Ovary (tissue), 9 donors: ENCODE data around the gene SAMM50. TPM values are rescaled to one million over a fixed set of nuclear protein-coding genes. Genes with fewer than 3 reads are reported as not detected.

Source experiments
- DNase-seq, 5 donors: peaks; one replicate each; pipeline ENCODE4 v3.0.0-alpha.2; 2019 to 2020
- H3K27ac ChIP-seq, 2 donors: fragments of 200-600 bp; one replicate each; pipeline versions ENCODE4 v1.5.1 to v1.8.0; 2019 to 2022
- H3K27me3 ChIP-seq: fragments of 200-600 bp; one replicate; pipeline ENCODE4 v1.8.0; 2022
- H3K36me3 ChIP-seq: fragments of 200-600 bp; sonication (generic); one replicate; pipeline ENCODE4 v1.5.1; 2019
- H3K4me1 ChIP-seq: one replicate; pipeline ENCODE4 v1.8.1; 2013; ENCODE audit warnings: mild to moderate bottlenecking, moderate library complexity; ENCODE audit not compliant: insufficient read depth
- H3K4me3 ChIP-seq: fragments of 200-600 bp; sonication (generic); one replicate; pipeline ENCODE4 v1.5.1; 2017
- H3K9me3 ChIP-seq, 2 donors: fragments of 200-600 bp in 1 of 2; sonication (generic) in 1 of 2; one replicate each; pipeline versions ENCODE4 v1.5.1 to v1.8.1; 2013 to 2019; ENCODE audit warnings: mild to moderate bottlenecking in 1 of 2, moderate library complexity in 1 of 2
- EP300 ChIP-seq: sonication (generic); formaldehyde crosslinking; IDR thresholded peaks from one replicate; pipeline ENCODE4 v1.6.1; 2017; ENCODE audit warnings: antibody characterized with exemption
- POLR2A ChIP-seq: fragments of 450-650 bp; IDR thresholded peaks from one replicate; pipeline ENCODE4 v1.6.1; 2017; ENCODE audit warnings: antibody characterized with exemption, mild to moderate bottlenecking, moderate library complexity
- WGBS, 3 donors: extraction: QIAGEN DNeasy Blood & Tissue Kit in 1 of 3; methylation state at CpG; one replicate each; pipeline versions ENCODE4 v1.1.5 to v1.1.7; 2013 to 2017; 5-methylcytosine and 5-hydroxymethylcytosine counted together
- intact Hi-C, 4 donors: fragments of 100-400 bp; cut with DNase I; formaldehyde crosslinking; loops; one replicate each; pipeline versions ENCODE4 v1.11.0 to v1.15.1; 2022 to 2023
- polyA plus RNA-seq, 2 donors: library from polyadenylated mRNA; stranded (reverse); fragments of 200-250 nt in 1 of 2; fragments of 350-450 nt in 1 of 2; fragmentation: Illumina TruSeq in 1 of 2; extraction: RNeasy Lipid Tissue Mini Kit (QIAGEN cat#74804) in 1 of 2; gene quantifications; one replicate each; pipeline ENCODE4 v1.2.3, GENCODE V29; 2013 to 2014
- total RNA-seq, 7 donors: library from RNA; depleted of rRNA in 2 of 7; stranded (reverse); fragments of >200 nt in 2 of 7; fragmentation: NEBNext Ultra II Directional in 3 of 7; extraction: Animal tissue kit (Norgen Biotek cat#: 25700) in 3 of 7; gene quantifications; one replicate each; pipeline versions ENCODE4 v1.1.0 to v1.2.4, GENCODE V29; 2016 to 2023
- TF ChIP-seq, protein P1 (sequence below), 3 donors: fragments of 450-650 bp in 2 of 3; fragments of 200-600 bp in 1 of 3; IDR thresholded peaks; one replicate each; pipeline versions ENCODE4 v1.5.1 to v1.8.0; 2016 to 2022; ENCODE audit warnings: antibody characterized with exemption in 3 of 3, mild to moderate bottlenecking in 1 of 3
- donor health status: DM: no; HTN: no; CAD: no; lungs with moderate emphysema.
- donor health status: DM: no; HTN: no; CAD: no.
- donor health status: Bipolar disorder and iron deficiency.
- donor health status: DM: yes; HTN: yes; CAD: no.
- donor health status: DM: no; HTN: no; CAD: no.
- donor health status: DM: yes; HTN: yes; CAD: no.

The SAMM50 gene
- total and polyA plus RNA-seq, 9 donors, result 18.0 to 60.2 (median 42.4) TPM

GRCh38 chr22:44030702-44031082, 75.5 kb downstream of the SAMM50 start:
- intact Hi-C loops, result no loop called here
- H3K4me3 ChIP-seq, result no peak overlapping the region
- H3K4me1 ChIP-seq, result peaks cover 3% of the 10 kb centered on the region
- no peaks in the 10 kb centered on the region for H3K27me3 ChIP-seq
- H3K27ac ChIP-seq, result no peak overlapping the region
- no peaks in the 10 kb centered on the region for H3K9me3 ChIP-seq
- DNase-seq, result no peak
- 75 to 82% (median 77%) methylated on average over 8 of the region's 8 CpGs for WGBS, 3 donors
- no peaks in the 10 kb centered on the region for H3K36me3 ChIP-seq
- TF ChIP-seq, protein P1, sequence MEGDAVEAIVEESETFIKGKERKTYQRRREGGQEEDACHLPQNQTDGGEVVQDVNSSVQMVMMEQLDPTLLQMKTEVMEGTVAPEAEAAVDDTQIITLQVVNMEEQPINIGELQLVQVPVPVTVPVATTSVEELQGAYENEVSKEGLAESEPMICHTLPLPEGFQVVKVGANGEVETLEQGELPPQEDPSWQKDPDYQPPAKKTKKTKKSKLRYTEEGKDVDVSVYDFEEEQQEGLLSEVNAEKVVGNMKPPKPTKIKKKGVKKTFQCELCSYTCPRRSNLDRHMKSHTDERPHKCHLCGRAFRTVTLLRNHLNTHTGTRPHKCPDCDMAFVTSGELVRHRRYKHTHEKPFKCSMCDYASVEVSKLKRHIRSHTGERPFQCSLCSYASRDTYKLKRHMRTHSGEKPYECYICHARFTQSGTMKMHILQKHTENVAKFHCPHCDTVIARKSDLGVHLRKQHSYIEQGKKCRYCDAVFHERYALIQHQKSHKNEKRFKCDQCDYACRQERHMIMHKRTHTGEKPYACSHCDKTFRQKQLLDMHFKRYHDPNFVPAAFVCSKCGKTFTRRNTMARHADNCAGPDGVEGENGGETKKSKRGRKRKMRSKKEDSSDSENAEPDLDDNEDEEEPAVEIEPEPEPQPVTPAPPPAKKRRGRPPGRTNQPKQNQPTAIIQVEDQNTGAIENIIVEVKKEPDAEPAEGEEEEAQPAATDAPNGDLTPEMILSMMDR (IDR thresholded peaks at IDR 0.05), result no peak

GRCh38 chr22:44031158-44031952, 76.1 kb downstream of the SAMM50 start:
- 79 to 83% (median 82%) methylated on average over 21 of the region's 21 CpGs for WGBS, 3 donors
- Histone ChIP-seq H3K27me3 (no peaks in the 10 kb centered on the region), H3K27ac (no peak overlapping the region), H3K4me1 (peaks cover 3% of the 10 kb centered on the region), H3K9me3 (no peaks in the 10 kb centered on the region), H3K36me3 (no peaks in the 10 kb centered on the region), H3K4me3 (no peak overlapping the region)
- TF ChIP-seq, protein P1 (IDR thresholded peaks at IDR 0.05), result no peak
- intact Hi-C loops, result no loop called here
- DNase-seq, result no peak

DNA sequence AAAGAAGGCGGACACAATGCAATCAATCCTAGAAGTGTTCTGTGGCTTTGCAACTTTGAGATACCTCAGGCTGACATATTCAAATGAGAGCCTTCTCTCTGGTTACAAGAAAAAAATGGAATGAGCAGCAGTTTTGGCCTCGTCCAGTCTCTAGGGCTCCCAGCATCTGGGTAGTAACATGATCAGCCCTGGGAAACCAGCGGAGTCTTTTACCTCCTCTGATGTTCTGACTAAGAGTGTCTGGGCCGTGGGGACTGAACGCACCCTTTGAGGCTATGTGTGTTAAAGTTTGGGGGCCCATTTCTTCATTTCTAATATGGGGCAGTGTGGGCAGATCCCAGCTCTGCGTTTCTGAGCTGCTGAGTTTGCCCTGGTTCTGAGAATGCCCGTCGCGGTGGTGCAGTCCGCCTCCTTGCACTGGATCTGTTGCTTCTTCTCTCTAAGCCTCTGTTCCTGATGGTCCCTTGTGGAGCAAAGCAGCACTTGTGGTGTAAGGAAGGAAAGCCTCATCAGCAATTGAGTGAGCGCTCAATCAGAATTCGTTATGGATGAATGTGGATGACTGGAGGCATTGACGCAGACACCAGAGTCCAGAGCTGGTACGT, 77.0 kb downstream of the SAMM50 start:
- intact Hi-C loops, result no loop called here
- Histone ChIP-seq H3K4me1 (peaks cover 3% of the 10 kb centered on the region), H3K27me3 (no peaks in the 10 kb centered on the region), H3K9me3 (no peaks in the 10 kb centered on the region), H3K4me3 (no peak overlapping the region), H3K36me3 (no peaks in the 10 kb centered on the region), H3K27ac (no peak overlapping the region)
- TF ChIP-seq, protein P1 (IDR thresholded peaks at IDR 0.05), result no peak
- TF ChIP-seq EP300, result no peak
- no peak for TF ChIP-seq POLR2A
- DNase-seq, result no peak
- 86 to 87% (median 87%) methylated on average over 14 of the region's 14 CpGs for WGBS, 3 donors

- Histone ChIP-seq H3K27ac (no peak overlapping the region), H3K36me3 (no peaks in the 10 kb centered on the region), H3K9me3 (no peaks in the 10 kb centered on the region), H3K27me3 (no peaks in the 10 kb centered on the region), H3K4me3 (no peak overlapping the region), H3K4me1 (peaks cover 8% of the 10 kb centered on the region)
- intact Hi-C loops, result no loop called here
- TF ChIP-seq, protein P1 (IDR thresholded peaks at IDR 0.05), result no peak
- no peak for TF ChIP-seq EP300
- TF ChIP-seq POLR2A, result no peak
- no peak for DNase-seq
- WGBS, 3 donors, result 83 to 92% (median 89%) methylated on average over 7 of the region's 7 CpGs
These were observed 78.0 kb downstream of the SAMM50 start for GRCh38 chr22:44033287-44033686.
